ENCODE measurements around the gene CLEC19A. TPM values are rescaled to one million over a fixed set of nuclear protein-coding genes. Genes with fewer than 3 reads are reported as not detected.

CLEC19A gene
- total and polyA plus RNA-seq, 2 donors (not counting 3 experiments of a cell fraction or from before 2014, with no cell fraction given): not detected

DNA sequence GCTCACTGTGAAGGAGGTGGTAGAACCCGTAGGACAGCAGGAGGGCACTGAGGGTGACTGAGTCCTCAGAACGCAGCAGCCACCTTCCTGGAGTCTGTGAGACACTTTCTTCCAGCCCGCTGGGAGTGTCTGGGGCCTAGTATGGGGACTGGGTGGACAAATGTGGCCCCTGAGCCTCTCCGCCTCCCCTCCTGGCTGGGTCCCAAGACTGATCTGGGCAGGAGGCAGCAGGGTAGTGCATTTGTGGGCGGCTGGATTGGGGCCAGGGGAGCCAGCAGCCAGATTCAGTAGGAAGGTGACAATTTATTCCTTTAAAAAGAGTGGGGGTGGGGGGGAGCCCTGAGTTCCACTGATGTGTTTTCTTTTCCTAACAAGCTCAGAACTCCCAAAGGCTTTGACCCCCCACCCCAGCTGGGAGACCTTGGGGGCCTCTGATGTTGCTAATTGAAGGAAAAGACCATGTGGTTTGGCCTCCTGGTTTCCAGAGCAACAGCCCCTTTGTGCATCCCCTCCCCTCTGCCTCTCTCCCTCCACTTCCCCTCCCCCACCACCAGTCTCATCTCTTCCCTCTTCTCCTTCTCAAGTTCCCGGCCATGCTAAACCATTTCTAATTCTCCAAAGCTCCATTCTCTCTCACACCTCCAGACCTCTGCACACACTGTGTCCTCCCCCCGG is 4.4 kb downstream of the CLEC19A start:
- BruUV-seq (replicated peaks): no TSS peak
- H3K36me3 ChIP-seq (ENCODE audit: control insufficient read depth in 2 of 2, extremely low read depth in 1 of 2, insufficient read depth in 2 of 2, low read length in 2 of 2): no peaks in the 10 kb centered on the region
- H3K9me1 ChIP-seq (replicated peaks; ENCODE audit: control insufficient read depth, extremely low read depth, insufficient read depth, low read length): peaks cover 2% of the 10 kb centered on the region
- no peaks in the 10 kb centered on the region for H3K4me1 ChIP-seq (ENCODE audit: control insufficient read depth, extremely low read depth, insufficient read depth, low read length)
- dilution Hi-C loops (cut with MboI; ENCODE audit: extremely low pct_ligation_motif_present, low sequenced_read_pairs) (no loop called here), intact Hi-C loops (cut with micrococcal nuclease) (no loop called here)
- no peak for TF ChIP-seq MYC (IDR thresholded peaks at IDR 0.05; ENCODE audit: low read depth, low read length)
- no peaks in the 10 kb centered on the region for H4K20me1 ChIP-seq (replicated peaks; ENCODE audit: control insufficient read depth, extremely low read depth, insufficient read depth, low read length)
- H3K9me3 ChIP-seq (replicated peaks; ENCODE audit: control insufficient read depth, insufficient read depth, low read length): no peaks in the 10 kb centered on the region
- no peak overlapping the region for H3K4me3 ChIP-seq (replicated peaks in 1 of 3; ENCODE audit: insufficient read depth in 1 of 3, low read depth in 1 of 3, low read length in 3 of 3)
- H3K9ac ChIP-seq (replicated peaks; ENCODE audit: extremely low read depth, insufficient read depth, low read length): no peak overlapping the region
- ChIA-PET POLR2A (no interaction called here), CTCF (no interaction called here)
- no peaks in the 10 kb centered on the region for H3K79me2 ChIP-seq (ENCODE audit: control insufficient read depth, insufficient read depth, low read length)
- FAIRE-seq (no peak), DNase-seq (ENCODE audit: low read depth, low spot score) (no peak)
- no peak overlapping the region for H2AFZ ChIP-seq (ENCODE audit: low read depth, low read length)
- H3K27ac ChIP-seq (ENCODE audit: insufficient read depth, low read depth, low read length): no peak overlapping the region
- H3K4me2 ChIP-seq (ENCODE audit: insufficient read depth, low read length): no peak overlapping the region
- no peaks in the 10 kb centered on the region for H3K27me3 ChIP-seq (ENCODE audit: control insufficient read depth in 2 of 2, insufficient read depth in 2 of 2, low read length in 2 of 2)

DNA sequence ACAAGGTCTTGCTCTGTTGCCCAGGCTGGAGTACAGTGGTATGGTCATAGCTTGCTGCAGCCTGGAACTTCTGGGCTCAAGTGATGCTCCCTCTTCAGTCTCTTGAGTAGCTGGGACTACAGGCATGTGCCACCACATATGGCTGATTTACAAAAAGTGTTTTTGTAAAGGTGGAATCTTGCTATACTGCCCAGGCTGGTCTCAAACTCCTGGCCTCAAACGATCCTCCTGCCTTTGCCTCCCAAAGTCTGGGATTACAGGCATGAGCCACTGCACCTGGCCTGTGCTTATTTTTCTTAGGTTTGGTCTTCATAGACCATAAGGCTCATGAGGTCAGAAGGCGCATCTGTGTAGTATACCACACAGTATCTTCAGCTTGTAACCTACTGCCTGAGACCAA is 5.3 kb downstream of the CLEC19A start:
- DNase-seq (ENCODE audit: low read depth, low spot score): no peak
- Histone ChIP-seq H3K4me3 (replicated peaks in 1 of 3; ENCODE audit: insufficient read depth in 1 of 3, low read depth in 1 of 3, low read length in 3 of 3) (no peak overlapping the region), H2AFZ (ENCODE audit: low read depth, low read length) (no peak overlapping the region), H3K27me3 (ENCODE audit: control insufficient read depth in 2 of 2, insufficient read depth in 2 of 2, low read length in 2 of 2) (no peaks in the 10 kb centered on the region), H3K36me3 (ENCODE audit: control insufficient read depth in 2 of 2, extremely low read depth in 1 of 2, insufficient read depth in 2 of 2, low read length in 2 of 2) (no peaks in the 10 kb centered on the region), H4K20me1 (replicated peaks; ENCODE audit: control insufficient read depth, extremely low read depth, insufficient read depth, low read length) (no peaks in the 10 kb centered on the region), H3K9me1 (replicated peaks; ENCODE audit: control insufficient read depth, extremely low read depth, insufficient read depth, low read length) (peaks cover 2% of the 10 kb centered on the region), H3K9ac (replicated peaks; ENCODE audit: extremely low read depth, insufficient read depth, low read length) (no peak overlapping the region), H3K9me3 (replicated peaks; ENCODE audit: control insufficient read depth, insufficient read depth, low read length) (no peaks in the 10 kb centered on the region), H3K79me2 (ENCODE audit: control insufficient read depth, insufficient read depth, low read length) (no peaks in the 10 kb centered on the region), H3K4me2 (ENCODE audit: insufficient read depth, low read length) (no peak overlapping the region), H3K4me1 (ENCODE audit: control insufficient read depth, extremely low read depth, insufficient read depth, low read length) (no peaks in the 10 kb centered on the region), H3K27ac (ENCODE audit: insufficient read depth, low read depth, low read length) (no peak overlapping the region)
- no peak for FAIRE-seq
- BruUV-seq (replicated peaks): no TSS peak
- ChIA-PET CTCF (no interaction called here), POLR2A (no interaction called here)
- intact Hi-C loops (cut with micrococcal nuclease): no loop called here
- dilution Hi-C loops (cut with MboI; ENCODE audit: extremely low pct_ligation_motif_present, low sequenced_read_pairs): no loop called here
- no peak for TF ChIP-seq EZH2 (IDR thresholded peaks at IDR 0.05; ENCODE audit: borderline replicate concordance, low read depth, low read length, severe bottlenecking)

Data from endothelial cell of umbilical vein (primary cell).